Measurements from ENCODE around the gene RPS5.

Gene RPS5

DNA sequence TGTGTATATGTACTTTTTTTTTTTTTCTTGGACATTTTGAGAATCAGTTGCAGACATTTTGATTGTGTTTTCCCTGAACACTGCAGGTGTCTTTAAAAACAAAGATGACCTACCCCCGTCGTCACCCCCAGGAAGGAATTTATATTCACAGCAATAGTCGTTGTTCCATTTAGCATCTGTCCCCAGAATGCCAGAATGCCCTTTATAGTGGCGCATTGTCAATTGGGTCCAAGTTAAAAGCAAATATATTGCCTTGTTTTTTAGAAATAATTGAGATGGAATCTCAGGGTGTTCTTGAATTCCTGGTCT is 6.6 kb downstream of the RPS5 start:
- no peak for DNase-seq
- H3K36me3 ChIP-seq, result peaks cover 74% of the 10 kb centered on the region
- no peak overlapping the region for H3K4me3 ChIP-seq (ENCODE audit: low read depth, low read length)
- no peaks in the 10 kb centered on the region for H3K4me1 ChIP-seq
- no peaks in the 10 kb centered on the region for H3K9me3 ChIP-seq
- TF ChIP-seq, protein P1, sequence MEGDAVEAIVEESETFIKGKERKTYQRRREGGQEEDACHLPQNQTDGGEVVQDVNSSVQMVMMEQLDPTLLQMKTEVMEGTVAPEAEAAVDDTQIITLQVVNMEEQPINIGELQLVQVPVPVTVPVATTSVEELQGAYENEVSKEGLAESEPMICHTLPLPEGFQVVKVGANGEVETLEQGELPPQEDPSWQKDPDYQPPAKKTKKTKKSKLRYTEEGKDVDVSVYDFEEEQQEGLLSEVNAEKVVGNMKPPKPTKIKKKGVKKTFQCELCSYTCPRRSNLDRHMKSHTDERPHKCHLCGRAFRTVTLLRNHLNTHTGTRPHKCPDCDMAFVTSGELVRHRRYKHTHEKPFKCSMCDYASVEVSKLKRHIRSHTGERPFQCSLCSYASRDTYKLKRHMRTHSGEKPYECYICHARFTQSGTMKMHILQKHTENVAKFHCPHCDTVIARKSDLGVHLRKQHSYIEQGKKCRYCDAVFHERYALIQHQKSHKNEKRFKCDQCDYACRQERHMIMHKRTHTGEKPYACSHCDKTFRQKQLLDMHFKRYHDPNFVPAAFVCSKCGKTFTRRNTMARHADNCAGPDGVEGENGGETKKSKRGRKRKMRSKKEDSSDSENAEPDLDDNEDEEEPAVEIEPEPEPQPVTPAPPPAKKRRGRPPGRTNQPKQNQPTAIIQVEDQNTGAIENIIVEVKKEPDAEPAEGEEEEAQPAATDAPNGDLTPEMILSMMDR (IDR thresholded peaks at IDR 0.05; ENCODE audit: low read depth, low read length), result no peak
- no peaks in the 10 kb centered on the region; the same call in 1 of the 2 replicates for H3K27me3 ChIP-seq

DNA sequence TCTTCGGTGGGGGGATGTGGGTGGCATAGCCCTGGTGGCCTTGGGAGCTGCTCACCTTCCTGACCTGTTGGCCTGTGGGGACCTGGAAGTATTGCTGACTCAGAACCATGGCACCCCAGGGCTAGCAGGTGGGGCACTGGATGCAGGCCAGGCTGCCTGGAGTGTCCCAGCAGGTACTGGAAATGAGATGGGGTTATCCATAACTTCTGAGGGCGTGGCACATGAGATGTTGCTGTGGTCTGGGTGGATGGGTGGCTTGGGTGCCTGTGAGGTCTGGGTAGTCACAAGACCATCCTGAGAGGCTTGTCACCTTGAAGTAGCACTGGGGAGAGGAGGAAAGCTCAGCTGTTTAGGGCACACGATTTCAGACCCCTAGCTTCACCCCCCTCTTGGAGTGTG is 7.8 kb downstream of the RPS5 start:
- H3K9me3 ChIP-seq, result no peaks in the 10 kb centered on the region
- no peaks in the 10 kb centered on the region; the same call in 1 of the 2 replicates for H3K27me3 ChIP-seq
- no peak for DNase-seq
- TF ChIP-seq, protein P1 (IDR thresholded peaks at IDR 0.05; ENCODE audit: low read depth, low read length), result no peak
- H3K36me3 ChIP-seq, result peaks cover 63% of the 10 kb centered on the region
- no peaks in the 10 kb centered on the region for H3K4me1 ChIP-seq
- no peak overlapping the region for H3K4me3 ChIP-seq (ENCODE audit: low read depth, low read length)

DNA sequence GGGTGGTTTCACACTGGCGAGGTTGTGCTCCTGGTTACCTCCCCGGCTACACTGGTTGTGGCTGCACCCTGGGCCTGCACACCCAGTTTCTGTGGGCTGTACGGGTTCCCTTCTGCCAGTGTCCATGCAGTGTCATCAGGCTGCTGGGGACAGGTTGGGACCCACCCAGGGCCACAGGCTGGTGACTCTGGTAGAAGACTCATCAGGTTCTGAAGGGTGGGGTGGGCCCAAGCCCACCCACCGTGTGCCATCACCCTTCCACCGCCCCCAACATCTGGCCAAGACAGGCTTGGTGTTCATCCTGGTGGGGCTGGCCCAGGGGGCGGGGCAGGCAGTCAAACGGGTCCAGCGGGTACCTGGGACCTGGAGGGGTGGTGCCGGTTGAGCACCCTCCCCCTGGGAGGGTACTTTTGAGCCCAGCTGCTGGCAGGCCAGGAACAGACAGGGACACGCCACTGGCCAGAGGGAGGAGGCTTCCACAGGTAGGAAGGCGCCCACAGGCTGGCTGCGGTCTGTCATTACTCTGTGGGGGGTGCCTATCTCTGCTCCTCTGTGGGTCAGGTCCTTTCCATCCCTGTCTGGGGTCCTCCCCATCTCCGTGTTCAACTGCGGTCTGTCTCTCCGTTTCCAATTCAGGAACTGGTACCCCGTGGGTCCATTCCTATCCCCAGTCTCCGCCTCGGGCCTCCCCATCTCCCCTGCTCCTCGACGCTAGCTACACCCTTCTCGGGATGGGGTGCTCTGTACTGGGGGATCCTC is 8.3 kb downstream of the RPS5 start, which contains the start of gene RNF225:
Gene RNF225 (plus strand): TSS at position 437 of the 759 bp plus-strand sequence. CDS start 434 bp downstream, outside the sequence.
- TF ChIP-seq, protein P1 (IDR thresholded peaks at IDR 0.05; ENCODE audit: low read depth, low read length), result no peak
- no peaks in the 10 kb centered on the region for H3K9me3 ChIP-seq
- no peaks in the 10 kb centered on the region for H3K4me1 ChIP-seq
- no peaks in the 10 kb centered on the region; the same call in 1 of the 2 replicates for H3K27me3 ChIP-seq
- peak; percentile 32 for DNase-seq
- H3K4me3 ChIP-seq (ENCODE audit: low read depth, low read length), result no peak within 1 kb of the TSS
- H3K36me3 ChIP-seq, result peaks cover 57% of the 10 kb centered on the region

DNA sequence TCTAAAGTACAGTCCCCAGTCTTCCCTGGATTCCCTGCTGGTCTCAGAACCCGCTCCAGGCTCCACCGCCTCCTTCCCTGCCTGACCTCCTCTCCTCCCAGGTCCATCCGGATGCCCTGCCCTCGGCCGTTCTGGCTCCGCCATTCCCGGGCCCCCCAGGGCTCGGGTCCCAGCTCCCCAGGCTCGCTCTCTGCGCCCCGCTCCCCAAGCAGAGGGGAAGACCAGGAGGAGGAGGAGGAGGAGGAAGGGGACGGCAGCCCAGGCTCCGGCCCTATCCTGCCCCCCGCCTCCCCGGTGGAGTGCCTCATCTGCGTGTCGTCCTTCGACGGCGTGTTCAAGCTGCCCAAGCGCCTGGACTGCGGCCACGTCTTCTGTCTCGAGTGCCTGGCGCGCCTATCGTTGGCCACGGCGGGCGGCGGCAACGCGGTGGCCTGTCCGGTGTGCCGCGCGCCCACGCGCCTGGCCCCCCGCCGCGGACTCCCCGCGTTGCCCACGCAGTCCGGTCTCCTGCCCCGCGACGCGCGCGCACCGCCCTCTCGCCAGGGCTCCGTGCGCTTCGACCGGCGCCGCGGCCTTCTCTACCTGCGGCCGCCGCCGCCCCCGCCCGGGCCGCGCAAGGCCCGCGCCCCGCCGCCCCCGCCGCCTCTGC is 9.0 kb downstream of the RPS5 start:
- DNase-seq, result no peak
- Histone ChIP-seq H3K4me3 (ENCODE audit: low read depth, low read length) (no peak overlapping the region), H3K36me3 (peaks cover 50% of the 10 kb centered on the region), H3K27me3 (no peaks in the 10 kb centered on the region; the same call in 1 of the 2 replicates), H3K4me1 (no peaks in the 10 kb centered on the region), H3K9me3 (no peaks in the 10 kb centered on the region)
- TF ChIP-seq, protein P1 (IDR thresholded peaks at IDR 0.05; ENCODE audit: low read depth, low read length), result no peak

DNA sequence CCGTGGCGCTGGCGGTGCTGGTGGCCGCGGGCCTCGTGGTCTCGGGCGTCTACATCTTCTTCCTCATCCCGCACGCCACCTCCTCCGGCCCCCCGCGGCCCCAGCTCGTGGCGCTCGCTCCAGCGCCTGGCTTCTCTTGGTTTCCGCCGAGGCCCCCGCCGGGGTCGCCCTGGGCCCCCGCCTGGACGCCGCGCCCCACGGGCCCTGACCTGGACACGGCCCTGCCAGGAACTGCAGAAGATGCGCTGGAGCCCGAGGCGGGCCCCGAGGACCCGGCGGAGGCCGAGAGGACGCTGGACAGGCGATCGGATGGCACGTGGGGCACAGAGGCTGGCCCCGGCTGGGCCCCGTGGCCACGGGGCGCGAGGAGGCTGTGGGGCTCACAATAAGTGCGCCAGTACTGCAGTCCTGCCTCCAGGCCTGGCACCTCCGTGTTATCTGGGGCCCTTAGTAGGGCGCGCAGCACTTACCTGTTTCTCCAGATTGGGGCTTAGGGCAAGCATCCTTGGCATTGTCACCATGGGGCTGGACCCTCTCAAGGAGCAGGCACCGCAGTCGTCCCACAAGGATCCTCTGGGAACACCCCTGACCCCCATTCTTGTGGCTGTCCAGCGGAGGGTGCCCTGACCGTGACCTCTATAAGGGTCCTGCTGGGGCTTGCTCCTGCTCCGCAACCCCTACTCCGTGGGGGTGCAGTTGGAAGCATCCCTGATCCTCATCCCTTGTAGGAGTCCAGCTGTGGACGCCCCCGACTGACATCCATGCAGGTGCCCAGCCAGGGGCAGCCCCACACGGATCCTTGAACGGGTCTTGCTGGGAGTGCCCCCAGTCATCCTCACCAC is 9.8 kb downstream of the RPS5 start:
- H3K27me3 ChIP-seq, result no peaks in the 10 kb centered on the region; the same call in 1 of the 2 replicates
- H3K4me3 ChIP-seq (ENCODE audit: low read depth, low read length), result no peak overlapping the region
- TF ChIP-seq, protein P1 (IDR thresholded peaks at IDR 0.05; ENCODE audit: low read depth, low read length), result no peak
- DNase-seq, result no peak
- H3K9me3 ChIP-seq, result no peaks in the 10 kb centered on the region
- no peaks in the 10 kb centered on the region for H3K4me1 ChIP-seq
- peaks cover 42% of the 10 kb centered on the region for H3K36me3 ChIP-seq

Measured in BE2C (cell line).